Effector memory CD8-positive, alpha-beta T cell (primary cell): ENCODE results near the gene TMC7.

ENCODE experiments used
- ATAC-seq: fragments of 150-1000 bp; cut with Tn5 transposase; replicated peaks from 2 replicates; pipeline ENCODE4 v1.10.0; 2021; ENCODE audit warnings: mild to moderate bottlenecking, moderate library complexity
- DNase-seq, 3 experiments: peaks; one replicate each; pipeline ENCODE4 v3.0.0; 2021
- H3K27ac Mint-ChIP-seq, 2 donors: one replicate each; pipeline ENCODE4 v1.8.0; 2022; ENCODE audit warnings: mild to moderate bottlenecking in 2 of 2, mixed read lengths in 2 of 2, moderate library complexity in 2 of 2
- H3K27me3 Mint-ChIP-seq, 2 donors: one replicate each; pipeline ENCODE4 v1.8.0; 2022; ENCODE audit warnings: mixed read lengths in 2 of 2
- H3K36me3 Mint-ChIP-seq: one replicate; pipeline ENCODE4 v1.8.0; 2022; ENCODE audit warnings: mild to moderate bottlenecking, moderate library complexity, mixed read lengths; ENCODE audit not compliant: insufficient read depth
- H3K4me1 Mint-ChIP-seq, 2 donors: one replicate each; pipeline ENCODE4 v1.8.0; 2022; ENCODE audit warnings: low read depth in 2 of 2, mixed read lengths in 2 of 2
- H3K4me3 Mint-ChIP-seq, 2 donors: one replicate each; pipeline ENCODE4 v1.8.0; 2022; ENCODE audit warnings: mild to moderate bottlenecking in 2 of 2, mixed read lengths in 2 of 2, moderate library complexity in 2 of 2
- H3K9me3 Mint-ChIP-seq, 2 donors: one replicate each; pipeline ENCODE4 v1.8.0; 2022; ENCODE audit warnings: mixed read lengths in 2 of 2

Gene TMC7

DNA sequence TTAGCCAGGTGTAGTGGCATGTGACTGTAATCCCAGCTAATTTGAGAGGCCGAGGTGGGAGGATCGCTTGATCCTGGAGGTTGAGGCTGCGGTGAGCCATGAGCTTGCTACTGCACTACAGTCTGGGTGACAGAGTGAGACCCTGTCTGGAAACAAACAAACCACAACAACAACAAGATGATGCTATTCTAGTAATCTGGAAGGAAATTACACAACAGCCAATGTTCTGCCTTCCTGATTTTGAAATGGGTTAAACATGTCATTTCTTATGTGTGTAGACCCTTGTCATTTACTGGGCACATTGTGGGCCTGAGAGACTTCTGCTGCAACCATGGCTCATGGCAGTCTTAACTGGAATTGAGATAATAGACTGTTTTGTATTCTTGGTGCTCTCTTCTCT, 89.6 kb downstream of the TMC7 start:
- ATAC-seq = no peak
- Mint-ChIP-seq H3K36me3 (peaks cover 17% of the 10 kb centered on the region), H3K27ac (no peak overlapping the region)

GRCh38 chr16:19073863-19074262, 90.1 kb downstream of the TMC7 start:
- ATAC-seq (no peak), DNase-seq (no peak)
- no peaks in the 10 kb centered on the region for H3K9me3 Mint-ChIP-seq
- H3K27ac Mint-ChIP-seq = peak overlapping the region in 1 of 2 donors; percentile 20
- H3K4me3 Mint-ChIP-seq = no peak overlapping the region
- H3K4me1 Mint-ChIP-seq = no peaks in the 10 kb centered on the region
- no peaks in the 10 kb centered on the region for H3K27me3 Mint-ChIP-seq
- peaks cover 18% of the 10 kb centered on the region for H3K36me3 Mint-ChIP-seq

More for the DNA sequence above, 89.6 kb downstream of the TMC7 start:
- Mint-ChIP-seq H3K9me3 (no peaks in the 10 kb centered on the region), H3K4me3 (no peak overlapping the region), H3K27me3 (no peaks in the 10 kb centered on the region), H3K4me1 (no peaks in the 10 kb centered on the region)
- DNase-seq = no peak

DNA sequence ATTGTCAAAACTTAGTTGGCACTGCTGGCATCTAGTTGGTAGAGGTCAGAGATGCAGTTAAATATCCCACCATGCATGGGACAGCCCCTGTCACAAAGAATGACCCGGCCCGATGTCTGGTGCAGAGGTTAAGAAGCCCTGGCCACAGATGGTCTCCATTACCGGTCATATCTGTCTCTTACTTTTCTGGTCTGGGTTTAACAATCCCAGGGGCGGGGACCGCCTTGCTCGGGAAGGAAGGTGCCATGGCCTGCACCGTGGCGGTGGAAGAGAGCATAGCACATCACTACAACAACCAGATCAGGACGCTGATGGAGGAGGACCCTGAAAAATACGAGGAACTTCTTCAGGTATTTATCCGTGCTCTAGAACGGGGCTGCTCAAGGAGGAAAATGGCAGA, 91.8 kb downstream of the TMC7 start:
- Mint-ChIP-seq H3K27me3 (no peaks in the 10 kb centered on the region), H3K9me3 (no peaks in the 10 kb centered on the region), H3K4me1 (no peaks in the 10 kb centered on the region), H3K27ac (no peak overlapping the region), H3K36me3 (peaks cover 18% of the 10 kb centered on the region), H3K4me3 (no peak overlapping the region)
- ATAC-seq = no peak
- DNase-seq = no peak

DNA sequence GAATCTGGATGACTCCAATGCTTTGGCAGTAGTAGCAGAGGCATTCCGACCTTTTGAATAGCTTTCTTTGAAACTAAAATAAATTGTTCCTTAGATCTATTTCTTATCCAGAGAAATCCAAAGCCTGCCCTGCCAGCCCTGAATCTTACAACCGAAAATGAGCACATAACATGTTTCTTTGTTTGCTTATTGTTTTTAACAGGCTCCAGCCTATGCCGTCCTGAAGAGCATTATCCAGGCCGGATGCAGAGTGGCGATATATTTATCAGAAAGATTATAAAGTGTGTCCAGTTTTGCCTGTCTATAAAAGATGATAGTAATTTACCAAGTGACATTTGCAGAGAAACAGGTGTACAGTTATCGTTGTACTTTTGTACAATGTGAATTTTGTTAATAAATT, 94.1 kb downstream of the TMC7 start:
- Mint-ChIP-seq H3K4me3 (no peak overlapping the region), H3K36me3 (peaks cover 18% of the 10 kb centered on the region), H3K9me3 (no peaks in the 10 kb centered on the region), H3K27me3 (no peaks in the 10 kb centered on the region), H3K4me1 (no peaks in the 10 kb centered on the region), H3K27ac (no peak overlapping the region)
- DNase-seq (no peak), ATAC-seq (no peak)

DNA sequence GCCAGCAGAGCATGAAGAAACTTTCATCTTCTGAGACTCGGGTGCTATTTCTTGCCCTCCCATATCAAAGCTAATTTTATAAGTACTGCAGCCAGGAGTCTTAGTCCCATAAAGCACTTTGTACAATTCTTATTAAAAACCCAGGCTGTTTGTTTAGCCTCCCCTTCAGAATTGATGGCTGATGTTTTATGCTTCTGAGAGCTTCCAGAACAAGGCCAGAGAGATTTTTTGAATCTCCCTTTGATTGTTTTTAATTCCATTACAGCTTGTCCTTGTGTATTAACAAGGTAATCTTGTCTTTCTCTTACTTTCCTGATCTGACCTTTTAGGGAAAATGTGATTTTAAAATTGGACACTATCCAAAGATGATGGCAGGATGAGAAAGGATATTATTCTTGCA, 99.9 kb downstream of the TMC7 start:
- peaks cover under 1% of the 10 kb centered on the region for H3K36me3 Mint-ChIP-seq
- H3K27ac Mint-ChIP-seq = no peak overlapping the region
- peaks cover 0 to 10% of the 10 kb centered on the region in 2 donors for H3K27me3 Mint-ChIP-seq
- DNase-seq (no peak), ATAC-seq (no peak)
- H3K4me1 Mint-ChIP-seq = peaks cover 3 to 7% of the 10 kb centered on the region in 2 donors
- no peaks in the 10 kb centered on the region for H3K9me3 Mint-ChIP-seq
- H3K4me3 Mint-ChIP-seq = no peak overlapping the region

GRCh38 chr16:19084139-19084538, 100.4 kb downstream of the TMC7 start:
- Mint-ChIP-seq H3K27ac (no peak overlapping the region), H3K27me3 (peaks cover 0 to 10% of the 10 kb centered on the region in 2 donors), H3K36me3 (no peaks in the 10 kb centered on the region), H3K4me3 (no peak overlapping the region), H3K4me1 (peaks cover 3 to 7% of the 10 kb centered on the region in 2 donors), H3K9me3 (no peaks in the 10 kb centered on the region)
- ATAC-seq (no peak), DNase-seq (no peak)

GRCh38 chr16:19084879-19085278, 101.1 kb downstream of the TMC7 start:
- H3K4me1 Mint-ChIP-seq = peaks cover 3 to 7% of the 10 kb centered on the region in 2 donors
- no peaks in the 10 kb centered on the region for H3K36me3 Mint-ChIP-seq

DNA sequence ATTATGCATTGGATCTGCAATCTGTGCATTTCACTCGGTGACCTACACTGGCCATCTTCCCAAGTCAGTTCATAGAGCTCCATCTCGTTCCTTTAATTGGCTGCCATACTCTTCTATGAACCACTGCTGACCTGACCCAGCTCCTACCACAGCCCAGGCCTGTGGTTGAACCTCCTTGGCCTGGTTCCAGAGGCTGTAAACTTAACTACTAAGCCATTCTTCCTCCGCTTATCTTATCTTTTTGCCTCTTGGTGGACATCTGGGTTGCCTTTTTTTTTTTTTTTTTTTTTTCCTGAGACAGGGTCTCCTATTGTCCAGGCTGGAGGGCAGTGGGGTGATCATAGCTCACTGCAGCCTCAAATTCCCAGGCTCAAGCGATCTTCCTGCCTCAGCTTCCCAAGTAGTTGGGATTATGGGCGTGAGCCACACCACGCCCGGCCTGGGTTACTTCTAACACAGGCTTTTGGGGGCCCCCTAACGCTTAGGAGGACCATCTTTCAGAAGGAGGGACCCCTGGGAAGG, 102.0 kb downstream of the TMC7 start:
- Mint-ChIP-seq H3K36me3 (no peaks in the 10 kb centered on the region), H3K27me3 (peaks cover 0 to 10% of the 10 kb centered on the region in 2 donors), H3K27ac (no peak overlapping the region), H3K4me3 (no peak overlapping the region), H3K4me1 (peaks cover 3 to 7% of the 10 kb centered on the region in 2 donors), H3K9me3 (no peaks in the 10 kb centered on the region)
- no peak for ATAC-seq
- no peak for DNase-seq

More at GRCh38 chr16:19084879-19085278, 101.1 kb downstream of the TMC7 start:
- H3K9me3 Mint-ChIP-seq = no peaks in the 10 kb centered on the region
- DNase-seq (no peak), ATAC-seq (no peak)
- H3K27me3 Mint-ChIP-seq = peaks cover 0 to 10% of the 10 kb centered on the region in 2 donors
- no peak overlapping the region for H3K4me3 Mint-ChIP-seq
- no peak overlapping the region for H3K27ac Mint-ChIP-seq

- peak; percentile 99 for ATAC-seq
- DNase-seq = peak; percentile 69 to 79 (median 70)
- Mint-ChIP-seq H3K36me3 (no peaks in the 10 kb centered on the region), H3K27ac (no peak overlapping the region), H3K4me1 (peaks cover 3 to 7% of the 10 kb centered on the region in 2 donors), H3K27me3 (peaks cover 0 to 10% of the 10 kb centered on the region in 2 donors), H3K9me3 (no peaks in the 10 kb centered on the region), H3K4me3 (peak overlapping the region; percentile 43 to 66)
Measured at GRCh38 chr16:19086322-19087199, 102.8 kb downstream of the TMC7 start.

DNA sequence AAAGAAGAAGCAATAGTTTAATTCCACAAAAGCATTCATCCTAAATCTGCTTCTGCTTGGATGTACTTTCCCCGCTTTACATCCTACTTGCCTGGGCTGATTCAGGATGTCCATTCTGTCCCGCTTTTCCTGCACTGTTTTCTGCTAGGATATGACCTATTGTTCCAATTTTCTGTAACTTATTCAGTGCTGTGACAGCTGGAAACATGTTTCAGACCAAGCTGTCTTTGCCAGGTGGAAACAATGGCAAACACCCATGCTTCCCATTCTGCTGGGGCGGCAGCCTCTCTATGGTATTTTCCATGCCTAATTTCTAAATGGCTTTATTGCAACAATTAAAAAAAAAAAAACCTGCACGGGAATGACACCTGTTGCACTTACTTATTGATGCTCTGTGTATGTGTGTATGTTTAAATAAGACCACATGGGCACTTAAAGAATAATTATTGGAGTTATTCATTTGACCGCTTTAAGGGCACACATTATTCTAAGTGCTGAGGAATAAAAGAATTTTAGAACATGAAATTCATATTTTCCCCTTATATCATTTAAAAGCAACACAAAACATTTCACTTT, 104.7 kb downstream of the TMC7 start:
- Mint-ChIP-seq H3K36me3 (no peaks in the 10 kb centered on the region), H3K9me3 (no peaks in the 10 kb centered on the region), H3K4me1 (peaks cover 3 to 7% of the 10 kb centered on the region in 2 donors), H3K4me3 (no peak overlapping the region), H3K27ac (no peak overlapping the region), H3K27me3 (peaks cover 0 to 10% of the 10 kb centered on the region in 2 donors)
- no peak for ATAC-seq
- no peak for DNase-seq

DNA sequence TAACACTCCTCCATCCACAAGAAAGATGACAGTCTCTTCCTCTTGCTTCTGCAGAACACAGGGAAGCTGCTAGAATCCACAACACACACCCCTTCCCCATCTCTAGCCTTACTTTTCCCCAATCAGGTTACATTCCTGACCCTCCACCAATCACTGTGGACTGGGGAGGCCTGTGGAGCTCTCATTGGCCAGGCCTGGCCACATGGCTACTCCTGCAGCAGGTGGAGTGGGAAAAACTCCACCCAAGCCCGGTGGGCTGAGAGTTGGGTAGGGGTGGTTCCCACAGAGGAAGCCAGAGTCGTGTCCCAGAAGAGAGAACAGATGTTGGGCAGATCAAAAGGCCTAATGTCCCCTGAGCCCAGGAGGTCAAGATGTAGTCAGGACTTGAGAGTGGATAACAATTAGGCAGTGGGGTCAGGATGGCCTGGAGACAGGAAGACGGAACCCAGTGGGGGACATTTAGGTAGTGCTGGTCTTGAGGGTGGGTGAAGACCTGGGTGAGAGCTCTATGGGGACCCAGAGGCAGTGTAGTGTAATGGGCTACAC, 105.7 kb downstream of the TMC7 start:
- DNase-seq (no peak), ATAC-seq (no peak)
- no peak overlapping the region for H3K4me3 Mint-ChIP-seq
- H3K27ac Mint-ChIP-seq = no peak overlapping the region
- H3K4me1 Mint-ChIP-seq = peaks cover 3 to 7% of the 10 kb centered on the region in 2 donors
- H3K27me3 Mint-ChIP-seq = peaks cover 0 to 10% of the 10 kb centered on the region in 2 donors
- H3K36me3 Mint-ChIP-seq = no peaks in the 10 kb centered on the region
- no peaks in the 10 kb centered on the region for H3K9me3 Mint-ChIP-seq

DNA sequence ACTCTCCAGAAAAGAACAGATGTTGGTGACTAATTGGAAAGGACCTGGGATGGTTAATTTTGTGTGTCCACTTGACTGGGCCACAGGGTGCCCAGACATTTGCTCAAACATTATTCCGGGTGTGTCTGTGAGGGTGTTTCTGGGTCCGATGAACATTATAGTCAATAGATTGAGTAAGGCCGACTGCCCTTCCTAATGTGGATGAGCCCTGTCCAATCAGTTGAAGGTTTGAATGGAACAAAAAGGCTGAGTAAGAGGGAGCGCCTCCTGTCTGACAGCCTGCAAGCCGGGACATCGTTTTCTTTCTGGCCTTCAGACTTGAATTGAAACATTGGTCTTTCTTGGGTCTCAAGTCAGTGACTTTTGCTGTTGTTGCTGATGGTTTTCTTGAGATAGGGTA, 107.2 kb downstream of the TMC7 start:
- ATAC-seq = no peak
- no peaks in the 10 kb centered on the region for H3K9me3 Mint-ChIP-seq

GRCh38 chr16:19092653-19093410, 109.1 kb downstream of the TMC7 start:
- H3K27ac Mint-ChIP-seq = no peak overlapping the region

More for the DNA sequence above, 107.2 kb downstream of the TMC7 start:
- H3K27me3 Mint-ChIP-seq = peaks cover 0 to 5% of the 10 kb centered on the region in 2 donors
- no peak overlapping the region for H3K4me3 Mint-ChIP-seq
- DNase-seq = no peak
- H3K36me3 Mint-ChIP-seq = no peaks in the 10 kb centered on the region
- H3K4me1 Mint-ChIP-seq = peaks cover 7 to 10% of the 10 kb centered on the region in 2 donors
- H3K27ac Mint-ChIP-seq = no peak overlapping the region

More at GRCh38 chr16:19092653-19093410, 109.1 kb downstream of the TMC7 start:
- DNase-seq (no peak), ATAC-seq (no peak)
- peaks cover 0 to 4% of the 10 kb centered on the region in 2 donors for H3K27me3 Mint-ChIP-seq
- H3K9me3 Mint-ChIP-seq = no peaks in the 10 kb centered on the region
- no peaks in the 10 kb centered on the region for H3K36me3 Mint-ChIP-seq
- peaks cover 3% of the 10 kb centered on the region in 2 donors for H3K4me1 Mint-ChIP-seq
- no peak overlapping the region for H3K4me3 Mint-ChIP-seq
